Activated CD4-positive, CD25-positive, alpha-beta regulatory T cell treated with anti-CD3 and anti-CD28 coated beads, Interleukin-2, amount 50 U/mL, for 24 hours (primary cell): ENCODE data around the gene HBA1.
"Not testable (repeated sequence)": the region's sequence is repeated elsewhere in the genome, so short reads cannot be mapped to it uniquely, and the experiment has no call there.

ENCODE experiments used
- ATAC-seq, 2 donors: fragments of 150-1000 bp; cut with Tn5 transposase; one replicate each; pipeline ENCODE4 v1.10.0; 2021; ENCODE audit warnings: mild to moderate bottlenecking in 1 of 2, moderate library complexity in 1 of 2

Gene HBA1

DNA sequence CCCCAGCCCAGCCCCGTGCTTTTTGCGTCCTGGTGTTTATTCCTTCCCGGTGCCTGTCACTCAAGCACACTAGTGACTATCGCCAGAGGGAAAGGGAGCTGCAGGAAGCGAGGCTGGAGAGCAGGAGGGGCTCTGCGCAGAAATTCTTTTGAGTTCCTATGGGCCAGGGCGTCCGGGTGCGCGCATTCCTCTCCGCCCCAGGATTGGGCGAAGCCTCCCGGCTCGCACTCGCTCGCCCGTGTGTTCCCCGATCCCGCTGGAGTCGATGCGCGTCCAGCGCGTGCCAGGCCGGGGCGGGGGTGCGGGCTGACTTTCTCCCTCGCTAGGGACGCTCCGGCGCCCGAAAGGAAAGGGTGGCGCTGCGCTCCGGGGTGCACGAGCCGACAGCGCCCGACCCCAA, 474 bp upstream of the HBA1 start:
- ATAC-seq = not testable (repeated sequence)

DNA sequence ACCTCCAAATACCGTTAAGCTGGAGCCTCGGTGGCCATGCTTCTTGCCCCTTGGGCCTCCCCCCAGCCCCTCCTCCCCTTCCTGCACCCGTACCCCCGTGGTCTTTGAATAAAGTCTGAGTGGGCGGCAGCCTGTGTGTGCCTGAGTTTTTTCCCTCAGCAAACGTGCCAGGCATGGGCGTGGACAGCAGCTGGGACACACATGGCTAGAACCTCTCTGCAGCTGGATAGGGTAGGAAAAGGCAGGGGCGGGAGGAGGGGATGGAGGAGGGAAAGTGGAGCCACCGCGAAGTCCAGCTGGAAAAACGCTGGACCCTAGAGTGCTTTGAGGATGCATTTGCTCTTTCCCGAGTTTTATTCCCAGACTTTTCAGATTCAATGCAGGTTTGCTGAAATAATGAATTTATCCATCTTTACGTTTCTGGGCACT, 928 bp downstream of the HBA1 start:
- ATAC-seq = no peak

DNA sequence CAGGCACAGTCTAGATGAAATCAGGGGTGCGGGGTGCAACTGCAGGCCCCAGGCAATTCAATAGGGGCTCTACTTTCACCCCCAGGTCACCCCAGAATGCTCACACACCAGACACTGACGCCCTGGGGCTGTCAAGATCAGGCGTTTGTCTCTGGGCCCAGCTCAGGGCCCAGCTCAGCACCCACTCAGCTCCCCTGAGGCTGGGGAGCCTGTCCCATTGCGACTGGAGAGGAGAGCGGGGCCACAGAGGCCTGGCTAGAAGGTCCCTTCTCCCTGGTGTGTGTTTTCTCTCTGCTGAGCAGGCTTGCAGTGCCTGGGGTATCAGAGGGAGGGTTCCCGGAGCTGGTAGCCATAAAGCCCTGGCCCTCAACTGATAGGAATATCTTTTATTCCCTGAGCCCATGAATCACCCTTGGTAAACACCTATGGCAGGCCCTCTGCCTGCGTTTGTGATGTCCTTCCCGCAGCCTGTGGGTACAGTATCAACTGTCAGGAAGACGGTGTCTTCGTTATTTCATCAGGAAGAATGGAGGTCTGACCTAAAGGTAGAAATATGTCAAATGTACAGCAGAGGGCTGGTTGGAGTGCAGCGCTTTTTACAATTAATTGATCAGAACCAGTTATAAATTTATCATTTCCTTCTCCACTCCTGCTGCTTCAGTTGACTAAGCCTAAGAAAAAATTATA, 1.6 kb downstream of the HBA1 start:
- no peak for ATAC-seq

DNA sequence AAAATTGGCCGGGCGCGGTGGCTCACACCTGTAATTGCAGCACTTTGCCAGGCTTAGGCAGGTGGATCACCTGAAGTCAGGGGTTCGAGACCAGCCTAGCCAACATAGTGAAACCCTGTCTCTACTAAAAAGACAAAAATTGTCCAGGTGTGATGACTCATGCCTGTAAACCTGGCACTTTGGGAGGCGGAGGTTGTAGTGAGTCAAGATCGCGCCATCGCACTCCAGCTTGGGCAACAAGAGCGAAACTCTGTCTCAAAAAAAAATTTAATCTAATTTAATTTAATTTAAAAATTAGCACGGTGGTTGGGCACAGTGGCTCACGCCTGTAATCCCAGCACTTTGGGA, 2.2 kb downstream of the HBA1 start:
- no peak for ATAC-seq

DNA sequence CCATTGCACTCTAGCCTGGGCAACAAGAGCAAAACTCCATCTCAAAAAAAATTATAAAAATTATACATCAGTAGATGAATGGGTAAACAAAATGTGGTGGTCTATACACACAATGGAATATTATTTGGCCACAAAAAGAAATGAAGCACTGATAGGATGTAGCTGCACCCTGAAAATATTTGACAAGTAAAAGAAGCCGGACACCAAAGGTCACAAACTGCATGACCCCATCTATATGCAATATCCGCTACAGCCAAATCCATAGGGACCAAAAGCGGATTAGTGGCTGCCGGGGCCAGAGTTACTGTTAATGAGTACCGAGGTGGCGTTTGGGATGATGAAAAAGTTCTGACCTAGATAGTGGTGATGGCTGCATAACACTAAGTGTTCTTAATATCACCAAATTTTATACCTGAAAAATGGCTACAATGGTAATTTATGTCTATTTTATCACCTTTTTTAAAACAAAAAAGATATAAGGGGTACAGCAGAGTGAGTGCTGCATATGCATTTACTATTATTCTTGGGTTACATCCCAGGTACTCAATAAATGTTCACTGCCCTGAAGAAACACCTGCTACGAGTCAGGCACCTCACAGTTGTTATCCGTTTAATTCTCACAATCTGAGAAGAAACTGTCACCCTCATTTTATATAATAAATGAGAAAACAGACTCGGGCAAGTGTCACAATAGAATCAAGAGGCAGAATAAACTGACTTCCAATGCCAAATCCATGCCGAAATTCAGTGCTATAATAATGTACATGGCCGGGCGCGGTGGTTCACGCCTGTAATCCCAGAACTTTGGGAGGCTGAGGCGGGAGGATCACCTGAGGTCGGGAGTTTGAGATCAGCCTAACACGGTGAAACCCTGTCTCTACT, 3.0 kb downstream of the HBA1 start:
- ATAC-seq = no peak

DNA sequence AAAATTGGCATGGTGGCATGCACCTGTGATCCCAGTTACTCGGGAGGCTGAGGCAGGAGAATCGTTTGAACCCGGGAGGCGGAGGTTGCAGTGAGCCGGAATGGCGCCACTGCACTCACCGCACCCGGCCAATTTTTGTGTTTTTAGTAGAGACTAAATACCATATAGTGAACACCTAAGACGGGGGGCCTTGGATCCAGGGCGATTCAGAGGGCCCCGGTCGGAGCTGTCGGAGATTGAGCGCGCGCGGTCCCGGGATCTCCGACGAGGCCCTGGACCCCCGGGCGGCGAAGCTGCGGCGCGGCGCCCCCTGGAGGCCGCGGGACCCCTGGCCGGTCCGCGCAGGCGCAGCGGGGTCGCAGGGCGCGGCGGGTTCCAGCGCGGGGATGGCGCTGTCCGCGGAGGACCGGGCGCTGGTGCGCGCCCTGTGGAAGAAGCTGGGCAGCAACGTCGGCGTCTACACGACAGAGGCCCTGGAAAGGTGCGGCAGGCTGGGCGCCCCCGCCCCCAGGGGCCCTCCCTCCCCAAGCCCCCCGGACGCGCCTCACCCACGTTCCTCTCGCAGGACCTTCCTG, 3.7 kb downstream of the HBA1 start, which contains the start of gene HBQ1:
Gene HBQ1, plus strand, starts transcription at position 359 of the 575 bp plus-strand sequence. Its CDS starts 28 bp downstream, at position 387.
- ATAC-seq = peak; percentile 24 to 26

DNA sequence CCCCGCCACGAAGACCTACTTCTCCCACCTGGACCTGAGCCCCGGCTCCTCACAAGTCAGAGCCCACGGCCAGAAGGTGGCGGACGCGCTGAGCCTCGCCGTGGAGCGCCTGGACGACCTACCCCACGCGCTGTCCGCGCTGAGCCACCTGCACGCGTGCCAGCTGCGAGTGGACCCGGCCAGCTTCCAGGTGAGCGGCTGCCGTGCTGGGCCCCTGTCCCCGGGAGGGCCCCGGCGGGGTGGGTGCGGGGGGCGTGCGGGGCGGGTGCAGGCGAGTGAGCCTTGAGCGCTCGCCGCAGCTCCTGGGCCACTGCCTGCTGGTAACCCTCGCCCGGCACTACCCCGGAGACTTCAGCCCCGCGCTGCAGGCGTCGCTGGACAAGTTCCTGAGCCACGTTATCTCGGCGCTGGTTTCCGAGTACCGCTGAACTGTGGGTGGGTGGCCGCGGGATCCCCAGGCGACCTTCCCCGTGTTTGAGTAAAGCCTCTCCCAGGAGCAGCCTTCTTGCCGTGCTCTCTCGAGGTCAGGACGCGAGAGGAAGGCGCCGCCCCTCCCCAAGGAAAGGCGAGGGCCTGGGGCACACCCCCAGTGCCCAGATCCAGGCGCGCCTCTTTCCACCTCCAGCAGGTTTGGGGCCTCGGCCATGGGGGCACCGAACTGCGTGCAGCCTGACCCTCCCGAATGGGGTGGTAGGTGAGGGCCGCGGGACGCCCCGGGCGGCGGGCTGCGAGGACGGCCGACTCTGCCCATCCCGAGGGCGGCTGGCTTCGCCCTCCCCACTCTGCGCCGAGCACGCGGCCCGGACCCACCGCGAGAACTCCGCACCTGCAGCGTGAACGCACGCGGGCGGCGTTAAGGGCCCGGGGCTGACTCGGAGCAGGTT, 4.4 kb downstream of the HBA1 start:
- ATAC-seq = peak; percentile 84 to 85

DNA sequence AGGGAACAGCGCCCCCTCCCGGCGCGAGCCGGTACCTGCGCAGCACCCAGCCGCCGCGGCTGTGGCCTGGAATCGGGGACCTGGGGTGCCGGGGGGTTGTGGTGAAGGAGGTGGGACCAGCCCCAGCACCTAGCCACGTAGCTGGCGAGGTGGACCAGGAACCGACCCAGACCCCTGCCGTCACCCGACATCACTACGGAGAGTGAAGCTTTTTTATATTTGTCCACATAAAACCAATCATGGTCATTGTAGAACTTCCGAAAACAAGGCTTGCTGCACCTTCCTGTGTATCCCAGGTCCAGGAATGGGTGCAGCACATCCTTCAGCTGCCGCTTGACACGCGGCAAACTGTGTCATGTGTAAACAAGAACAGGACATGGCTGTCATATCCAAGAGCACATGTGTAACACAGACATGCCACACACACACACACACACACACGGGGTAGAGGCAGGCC, 5.1 kb downstream of the HBA1 start:
- ATAC-seq = no peak

DNA sequence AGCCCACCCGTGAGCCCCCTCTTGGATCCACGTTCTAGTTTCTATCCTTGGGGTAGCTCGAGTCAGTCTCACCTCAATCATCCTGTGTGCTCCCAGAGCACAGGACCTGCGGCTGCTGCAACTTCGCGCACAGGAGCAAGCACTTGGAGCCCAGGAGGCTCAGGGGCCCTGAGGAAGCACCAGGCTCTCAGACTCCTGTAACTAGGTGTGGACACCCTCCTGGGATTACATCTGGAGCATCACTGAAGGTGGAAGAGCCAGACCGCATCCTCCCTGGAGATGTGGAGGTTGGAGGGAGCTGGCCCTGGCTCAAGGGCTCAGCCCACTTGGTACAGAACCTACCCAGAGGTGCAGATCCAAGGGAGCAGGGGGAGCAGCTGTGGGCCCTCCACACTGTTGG, 6.5 kb downstream of the HBA1 start:
- ATAC-seq = no peak

DNA sequence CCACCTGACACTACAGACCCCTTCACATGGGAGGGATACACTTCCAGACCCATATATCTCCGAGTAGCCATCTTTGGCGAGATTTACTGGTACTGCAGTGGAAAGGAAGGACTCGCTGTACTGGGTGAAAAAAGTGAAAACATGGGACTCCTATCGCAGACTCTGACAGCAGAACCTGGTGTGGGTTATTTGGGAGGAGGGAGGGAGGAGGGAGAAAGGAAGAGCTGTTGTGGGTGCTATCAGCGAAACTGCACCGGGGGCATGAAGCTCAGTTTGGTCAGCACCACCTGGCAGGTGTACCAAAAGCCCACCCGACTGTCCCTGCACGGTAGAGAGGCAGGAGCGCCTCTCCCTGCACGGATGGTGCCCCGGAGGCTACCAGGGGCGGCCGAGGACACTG, 8.7 kb downstream of the HBA1 start:
- no peak for ATAC-seq

DNA sequence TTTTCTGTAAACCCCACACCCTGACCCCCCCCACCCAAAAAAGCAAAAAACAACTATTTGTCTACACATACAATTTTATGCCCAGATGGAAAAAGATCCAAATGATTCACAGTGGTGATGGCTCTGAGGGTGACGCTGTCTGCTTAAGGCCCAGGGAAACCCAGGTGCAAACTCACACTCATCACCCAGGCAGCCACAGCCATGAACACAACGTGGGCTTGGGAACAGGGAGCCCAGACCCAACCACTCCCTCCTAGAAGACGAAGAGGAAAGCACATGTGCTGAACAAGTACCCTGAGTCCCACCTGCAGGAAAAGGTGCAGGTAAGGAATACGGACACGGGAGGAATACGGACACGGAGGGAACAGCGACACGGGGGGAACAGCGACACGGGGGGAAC, 9.2 kb downstream of the HBA1 start:
- no peak for ATAC-seq

DNA sequence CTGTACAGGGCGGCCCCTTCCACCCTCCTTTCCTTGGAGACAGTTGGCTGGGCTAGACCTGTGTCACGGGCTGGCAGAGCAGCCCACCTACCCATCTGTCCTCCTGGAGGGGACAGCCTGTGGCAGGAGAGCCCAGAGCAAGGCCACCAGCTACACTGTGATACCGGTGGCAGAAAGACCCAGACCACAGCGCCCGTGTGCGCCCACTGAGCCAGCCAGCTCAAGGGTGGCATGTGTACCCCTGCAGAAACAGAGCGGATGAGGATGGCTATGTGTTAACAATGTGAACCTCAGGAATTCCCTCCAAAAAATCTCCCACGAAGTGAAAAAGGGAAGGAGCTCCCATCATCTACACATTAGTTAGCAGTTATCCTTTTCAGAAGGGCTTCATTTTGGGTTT, 10.8 kb downstream of the HBA1 start:
- ATAC-seq = no peak

DNA sequence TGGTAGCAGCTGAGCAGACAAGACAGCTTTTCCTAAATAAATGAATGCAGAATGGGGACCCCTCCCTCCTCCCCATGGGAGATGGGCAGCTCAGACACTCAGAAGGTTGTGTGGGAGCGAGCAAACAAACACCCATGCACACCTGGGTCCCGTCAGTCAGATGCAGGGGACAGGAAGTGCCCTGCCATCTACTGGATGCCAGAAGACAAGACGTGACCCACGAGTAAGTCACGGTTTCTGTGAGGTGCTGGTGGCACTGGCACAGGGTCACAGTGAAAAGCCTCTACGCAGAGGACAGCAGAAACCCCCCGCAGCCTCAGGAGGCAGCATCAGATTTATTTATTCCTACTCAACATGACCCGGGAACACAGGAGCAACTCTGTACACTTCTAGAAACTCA, 12.2 kb downstream of the HBA1 start:
- ATAC-seq = peak; percentile 33 to 63

DNA sequence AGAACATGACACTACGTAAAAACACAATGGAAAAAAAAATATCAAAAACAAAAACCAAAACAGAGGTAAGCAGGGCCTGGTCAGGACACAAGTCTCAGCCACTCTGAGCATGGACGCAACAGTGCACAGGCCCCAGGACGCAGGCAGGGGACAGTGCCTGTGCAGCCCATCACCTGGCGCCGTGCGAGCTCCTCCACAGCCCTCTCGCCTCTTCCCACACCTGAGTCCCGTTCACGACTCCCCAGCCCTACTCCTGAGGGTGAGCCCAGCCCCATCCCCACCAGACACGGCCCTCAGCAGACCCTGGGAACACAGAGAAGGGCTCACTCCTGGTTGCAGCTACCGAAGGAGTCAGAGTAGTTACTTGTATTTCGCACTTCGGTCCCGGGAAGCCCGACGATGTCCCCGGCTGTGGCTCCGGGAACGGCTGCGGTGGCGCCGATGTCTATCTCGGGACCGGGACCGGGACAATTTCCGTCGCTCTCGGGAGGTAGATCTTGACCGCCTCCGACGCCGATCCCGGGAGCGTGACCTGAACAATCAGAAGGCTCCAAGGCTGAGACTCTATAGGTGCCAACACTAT, 13.2 kb downstream of the HBA1 start:
- no peak for ATAC-seq

DNA sequence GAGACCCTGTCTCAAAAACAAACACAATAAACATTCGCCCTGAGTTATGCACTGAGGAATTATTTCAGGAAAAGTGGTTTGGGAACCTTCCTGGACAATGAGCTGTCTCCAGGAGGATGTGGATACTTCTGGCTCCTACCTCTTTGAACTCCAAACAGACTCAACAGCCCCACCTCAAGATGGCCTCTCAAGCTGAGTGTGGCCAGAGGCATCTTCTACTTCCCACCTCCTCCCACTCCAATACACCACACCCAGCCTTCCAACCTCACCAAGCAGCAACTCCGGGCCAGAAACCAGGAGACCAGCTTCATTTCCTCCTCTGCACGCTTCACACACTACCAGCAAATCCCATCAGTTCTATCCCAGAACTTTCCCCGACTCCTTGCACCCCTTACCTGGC, 15.4 kb downstream of the HBA1 start:
- ATAC-seq = no peak

DNA sequence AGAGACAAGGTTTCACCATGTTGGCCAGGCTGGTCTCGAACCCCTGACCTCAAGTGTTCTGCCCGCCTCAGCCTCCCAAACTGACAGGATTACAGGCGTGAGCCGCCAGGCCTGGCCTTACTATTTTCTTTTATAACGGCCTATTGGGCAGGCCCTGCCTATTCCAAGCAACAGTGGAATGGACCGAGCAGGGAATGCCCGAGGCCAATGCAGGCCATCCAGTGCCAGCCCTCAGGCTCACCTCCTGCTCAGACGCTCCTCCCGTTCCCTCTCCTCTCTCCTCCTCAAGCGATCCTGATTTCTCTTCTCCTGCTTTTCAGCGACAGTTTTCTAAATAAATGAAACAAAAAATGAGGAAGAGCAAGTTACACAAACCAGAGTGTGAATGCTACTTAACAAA, 16.2 kb downstream of the HBA1 start:
- no peak for ATAC-seq

DNA sequence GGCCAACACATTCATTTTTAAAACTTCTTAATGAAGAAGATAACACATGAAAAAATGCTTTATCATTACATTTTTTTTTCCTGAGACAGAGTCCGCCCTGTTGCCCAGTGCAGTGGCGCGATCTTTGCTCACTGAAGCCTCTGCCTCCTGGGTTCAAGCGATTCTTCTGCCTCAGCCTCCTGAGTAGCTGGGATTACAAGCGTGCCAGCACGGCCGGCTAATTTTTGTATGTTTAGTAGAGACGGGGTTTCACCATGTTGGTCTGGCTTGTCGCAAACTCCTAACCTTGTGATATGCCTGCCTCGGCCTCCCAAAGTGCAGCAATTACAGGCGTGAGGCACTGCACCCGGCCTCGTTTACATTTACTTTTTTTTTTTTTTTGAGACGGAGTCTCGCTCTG, 17.0 kb downstream of the HBA1 start:
- no peak for ATAC-seq

DNA sequence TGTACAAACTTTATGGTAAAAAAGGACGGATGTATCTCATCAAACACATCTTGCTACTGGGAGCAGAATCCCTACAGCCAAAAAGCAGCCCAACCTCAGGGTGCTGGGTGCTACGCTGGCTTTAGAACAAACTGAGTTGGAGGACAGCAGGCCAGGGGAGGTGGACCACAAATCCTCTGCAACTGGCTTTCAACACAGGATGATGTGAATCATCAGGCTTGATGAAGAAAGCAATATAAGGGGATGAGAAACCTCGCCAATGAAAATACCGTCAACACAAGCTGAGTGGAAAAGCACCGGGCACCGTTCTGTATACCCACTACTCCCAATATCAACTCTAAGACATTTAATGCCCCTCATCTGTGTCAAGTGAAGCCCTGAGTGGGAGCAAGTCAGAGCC, 18.0 kb downstream of the HBA1 start:
- no peak for ATAC-seq

DNA sequence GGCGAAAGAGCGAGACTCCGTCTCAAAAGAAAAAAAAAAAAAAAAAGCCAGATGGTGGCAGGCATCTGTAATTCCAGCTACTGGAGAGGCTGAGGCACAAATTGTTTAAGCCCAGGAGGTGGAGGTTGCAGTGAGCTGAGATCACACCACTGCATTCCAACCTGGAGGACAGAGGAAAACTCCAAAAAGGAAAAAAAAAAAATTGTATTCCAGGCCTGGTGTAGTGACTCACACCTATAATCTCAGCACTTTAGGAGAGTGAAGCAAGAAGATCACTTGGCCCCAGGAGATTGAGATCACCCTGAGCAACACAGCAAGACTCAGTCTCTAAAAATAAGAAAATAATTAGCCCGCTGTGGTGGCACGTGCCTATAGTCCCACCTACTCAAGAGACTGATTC, 23.9 kb downstream of the HBA1 start:
- no peak for ATAC-seq

DNA sequence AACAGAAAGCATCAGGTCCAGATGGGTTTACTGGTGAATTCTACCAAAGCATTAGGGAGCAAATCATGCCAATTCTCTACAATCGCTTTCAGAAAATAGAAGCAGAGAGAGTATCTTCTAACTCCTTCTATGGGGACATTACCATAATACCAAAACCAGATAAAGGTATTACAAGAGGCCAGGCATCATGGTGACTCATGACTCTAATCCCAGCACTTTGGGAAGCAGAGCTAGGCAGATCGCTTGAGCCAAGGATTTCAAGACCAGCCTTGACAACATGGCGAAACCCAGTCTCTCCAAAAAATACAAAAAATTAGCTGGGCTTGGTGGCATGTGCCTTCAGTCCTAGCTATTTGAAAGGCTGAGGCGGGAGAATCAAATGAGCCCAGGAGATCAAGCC, 26.8 kb downstream of the HBA1 start:
- ATAC-seq = no peak

DNA sequence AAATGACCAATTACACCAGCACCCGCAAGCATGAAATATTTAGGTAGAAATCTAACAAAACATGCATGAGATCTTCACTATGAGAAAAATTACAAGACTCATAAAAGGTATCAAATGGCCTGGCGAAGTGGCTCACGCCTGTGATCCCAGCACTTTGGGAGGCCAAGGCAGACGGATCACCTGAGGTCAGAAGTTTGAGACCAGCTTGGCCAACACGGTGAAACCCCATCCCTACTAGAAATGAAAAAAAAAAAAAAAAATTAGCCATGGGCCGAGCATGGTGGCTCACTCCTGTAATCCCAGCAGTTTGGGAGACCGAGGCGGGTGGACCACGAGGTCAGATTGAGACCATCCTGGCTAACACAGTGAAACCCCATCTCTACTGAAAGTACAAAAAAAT, 27.6 kb downstream of the HBA1 start:
- not testable (repeated sequence) for ATAC-seq

DNA sequence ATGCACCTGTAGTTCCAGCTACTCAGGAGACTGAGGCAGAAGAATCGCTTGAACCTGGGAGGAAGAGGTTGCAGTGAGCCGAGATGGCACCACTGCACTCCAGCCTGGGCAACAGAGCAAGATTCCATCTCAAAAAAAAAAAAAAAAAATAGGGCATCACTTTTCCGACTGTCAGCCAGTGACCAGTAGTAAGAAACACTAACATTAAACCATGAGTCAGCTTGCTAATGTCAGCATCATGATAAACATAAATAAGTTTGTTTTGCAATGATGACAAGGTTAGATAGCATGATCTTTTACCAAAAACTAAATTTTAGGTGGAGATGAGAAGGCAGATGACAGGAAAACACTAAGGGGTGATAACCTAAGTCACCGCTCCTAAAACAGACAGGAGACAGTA, 32.9 kb downstream of the HBA1 start:
- ATAC-seq = not testable (repeated sequence)
